HG03064 (cell line): ENCODE results near the gene TRAPPC12.
"Not testable (repeated sequence)": the region's sequence is repeated elsewhere in the genome, so short reads cannot be mapped to it uniquely, and the experiment has no call there.

Experiments used
- ATAC-seq: cut with Tn5 transposase; IDR thresholded peaks from one replicate; pipeline ENCODE4 v1.9.1; 2021; ENCODE audit warnings: low read depth; ENCODE audit not compliant: unreplicated experiment

The TRAPPC12 gene

GRCh38 chr2:3368261-3368722 is 11.2 kb upstream of the TRAPPC12 start:
- no peak for ATAC-seq

- not testable (repeated sequence) for ATAC-seq
These were observed 9.9 kb upstream of the TRAPPC12 start for GRCh38 chr2:3369340-3370181.

- ATAC-seq = no peak
These were observed 2.7 kb upstream of the TRAPPC12 start for GRCh38 chr2:3376821-3377220.

- peak; percentile 7 for ATAC-seq
These were observed 2.2 kb upstream of the TRAPPC12 start for GRCh38 chr2:3377279-3377611.

GRCh38 chr2:3377612-3378432 is 1.7 kb upstream of the TRAPPC12 start, which contains the start of gene EIPR1:
EIPR1 (minus strand) TSS chr2:3377818; CDS start chr2:3377689, 129 bp downstream.
- peak; percentile 76 for ATAC-seq

- no peak for ATAC-seq
These were observed 201 bp upstream of the TRAPPC12 start for GRCh38 chr2:3379339-3379646.

- no peak for ATAC-seq
These were observed 7.0 kb downstream of the TRAPPC12 start for GRCh38 chr2:3386448-3386958.

GRCh38 chr2:3387011-3387410 is 7.5 kb downstream of the TRAPPC12 start:
- ATAC-seq = no peak

GRCh38 chr2:3387644-3388411 is 8.3 kb downstream of the TRAPPC12 start:
- ATAC-seq = no peak

GRCh38 chr2:3388412-3388738 is 8.9 kb downstream of the TRAPPC12 start:
- ATAC-seq = no peak

GRCh38 chr2:3389193-3389592 is 9.7 kb downstream of the TRAPPC12 start:
- ATAC-seq = no peak

GRCh38 chr2:3390041-3390440 is 10.5 kb downstream of the TRAPPC12 start:
- ATAC-seq = no peak

- ATAC-seq = no peak
These were observed 12.7 kb downstream of the TRAPPC12 start for GRCh38 chr2:3392216-3392615.

- no peak for ATAC-seq
These were observed 17.5 kb downstream of the TRAPPC12 start for GRCh38 chr2:3396920-3397559.

- no peak for ATAC-seq
These were observed 19.4 kb downstream of the TRAPPC12 start for GRCh38 chr2:3398857-3399256.

- ATAC-seq = no peak
These were observed 19.9 kb downstream of the TRAPPC12 start for GRCh38 chr2:3399381-3399780.

GRCh38 chr2:3399829-3400228 is 20.3 kb downstream of the TRAPPC12 start:
- ATAC-seq = no peak

GRCh38 chr2:3403587-3404334 is 24.3 kb downstream of the TRAPPC12 start:
- ATAC-seq = peak; percentile 97

GRCh38 chr2:3404349-3404894 is 24.9 kb downstream of the TRAPPC12 start:
- ATAC-seq = no peak
